B cell (primary cell): Measurements from ENCODE around the gene TMEM255B. TPM values are rescaled to one million over a fixed set of nuclear protein-coding genes. Genes with fewer than 3 reads are reported as not detected.

Experiments
- ATAC-seq: fragments of 200-7000 bp; cut with Tn5 transposase; one replicate; pipeline ENCODE4 v1.10.0; 2021; ENCODE audit warnings: low read depth, mild to moderate bottlenecking, moderate number of reproducible peaks, moderate library complexity
- CTCF ChIA-PET: fragments of 350-600 bp; sonication (Branson Sonifier 250); formaldehyde crosslinking; loops from one replicate; lab custom pipeline; 2021; ENCODE audit warnings: antibody characterized with exemption, inconsistent platforms; lab: Charles Lee
- POLR2A ChIA-PET: fragments of 350-600 bp; sonication (Branson Sonifier 250); formaldehyde crosslinking; loops from one replicate; lab custom pipeline; 2021; ENCODE audit warnings: antibody characterized with exemption; lab: Charles Lee
- DNase-seq: peaks from one replicate; pipeline ENCODE4 v3.0.0; 2013
- H2AFZ ChIP-seq: 2 replicates; pipeline ENCODE4 v1.6.1; 2012; ENCODE audit warnings: mild to moderate bottlenecking, low read depth, low read length; ENCODE audit not compliant: insufficient read depth, poor library complexity, severe bottlenecking
- H3K27ac ChIP-seq, 2 donors: 1 replicate in 1 of 2; 2 replicates in 1 of 2; pipeline ENCODE4 v1.5.1; 2012 to 2013; ENCODE audit warnings: low read length in 2 of 2, mild to moderate bottlenecking in 2 of 2, moderate library complexity in 1 of 2
- H3K27me3 ChIP-seq, 4 experiments: fragments of 200-600 bp in 1 of 4; sonication (generic) in 1 of 4; replicated peaks in 1 of 4; 1 replicate in 2 of 4; 2 replicates in 2 of 4; pipeline versions ENCODE4 v1.6.1 to v1.7.0; 2013 to 2016; ENCODE audit warnings: low read length in 3 of 4, mild to moderate bottlenecking in 2 of 4, mixed read lengths in 1 of 4, moderate library complexity in 1 of 4; ENCODE audit not compliant: insufficient read depth in 4 of 4, control insufficient read depth in 3 of 4; ENCODE audit errors: control extremely low read depth in 1 of 4
- H3K36me3 ChIP-seq, 2 experiments: replicated peaks in 1 of 2; 1 replicate in 1 of 2; 2 replicates in 1 of 2; pipeline versions ENCODE4 v1.6.1 to v1.7.1; 2013; ENCODE audit warnings: low read length in 1 of 2; ENCODE audit not compliant: insufficient read depth in 2 of 2, control insufficient read depth in 1 of 2; ENCODE audit errors: control extremely low read depth in 1 of 2, extremely low read depth in 1 of 2
- H3K4me1 ChIP-seq, 2 donors: fragments of 200-600 bp in 1 of 2; sonication (generic) in 1 of 2; 1 replicate in 1 of 2; 2 replicates in 1 of 2; pipeline versions ENCODE4 v1.5.1 to v1.6.1; 2013 to 2017; ENCODE audit warnings: low read length in 2 of 2; ENCODE audit not compliant: control insufficient read depth in 2 of 2, insufficient read depth in 2 of 2
- H3K4me2 ChIP-seq: replicated peaks from 2 replicates; pipeline ENCODE3; 2012; ENCODE audit warnings: mild to moderate bottlenecking, low read depth, low read length; ENCODE audit not compliant: poor library complexity, severe bottlenecking
- H3K4me3 ChIP-seq, 5 experiments: fragments of 200-600 bp in 1 of 5; sonication (generic) in 1 of 5; 1 replicate in 3 of 5; 2 replicates in 2 of 5; pipeline versions ENCODE4 v1.5.1 to v1.7.0; 2011 to 2016; ENCODE audit warnings: low read length in 4 of 5, mild to moderate bottlenecking in 4 of 5, low read depth in 2 of 5, control low read depth in 1 of 5, moderate library complexity in 1 of 5; ENCODE audit not compliant: insufficient read depth in 1 of 5; ENCODE audit errors: control extremely low read depth in 1 of 5, extremely low read depth in 1 of 5
- H3K79me2 ChIP-seq: fragments of 200-600 bp; sonication (generic); one replicate; pipeline ENCODE4 v1.6.0; 2016; ENCODE audit warnings: low read length; ENCODE audit not compliant: control insufficient read depth, insufficient read depth
- H3K9ac ChIP-seq: fragments of 200-600 bp; sonication (generic); 2 replicates; pipeline ENCODE4 v1.6.1; 2017; ENCODE audit warnings: mild to moderate bottlenecking, low read length, moderate library complexity
- H3K9me3 ChIP-seq, 3 donors: one replicate each; pipeline versions ENCODE4 v1.6.1 to v1.7.1; 2013; ENCODE audit warnings: low read length in 2 of 3; ENCODE audit not compliant: control insufficient read depth in 2 of 3, insufficient read depth in 1 of 3; ENCODE audit errors: control extremely low read depth in 1 of 3
- H4K20me1 ChIP-seq: 2 replicates; pipeline ENCODE4 v1.6.0; 2012; ENCODE audit warnings: mild to moderate bottlenecking, low read length; ENCODE audit not compliant: insufficient read depth, control insufficient read depth, poor library complexity, severe bottlenecking
- H3K27ac Mint-ChIP-seq: one replicate; pipeline ENCODE4 v1.8.0; 2021; ENCODE audit warnings: mixed read lengths
- H3K27me3 Mint-ChIP-seq: one replicate; pipeline ENCODE4 v1.8.0; 2021; ENCODE audit warnings: mixed read lengths
- H3K4me1 Mint-ChIP-seq: one replicate; pipeline ENCODE4 v1.8.0; 2021; ENCODE audit warnings: mixed read lengths
- H3K4me3 Mint-ChIP-seq: one replicate; pipeline ENCODE4 v1.8.0; 2021; ENCODE audit warnings: mixed read lengths
- H3K9me3 Mint-ChIP-seq: one replicate; pipeline ENCODE4 v1.8.0; 2022; ENCODE audit warnings: mixed read lengths; ENCODE audit not compliant: insufficient read depth
- EZH2 ChIP-seq: IDR thresholded peaks from 2 replicates; pipeline ENCODE4 v1.6.1; 2012; ENCODE audit warnings: borderline replicate concordance, low read depth, mild to moderate bottlenecking, moderate library complexity, low read length; ENCODE audit not compliant: insufficient read depth, poor library complexity, severe bottlenecking
- WGBS: methylation state at CpG from one replicate; pipeline ENCODE4 v1.1.5; 2013; ENCODE audit warnings: missing lambda C conversion rate; ENCODE audit not compliant: insufficient coverage; 5-methylcytosine and 5-hydroxymethylcytosine counted together
- intact Hi-C: fragments of 100-400 bp; cut with micrococcal nuclease; formaldehyde crosslinking; loops from one replicate; pipeline ENCODE4 v1.10.0; 2022
- polyA plus RNA-seq: library from polyadenylated mRNA; depleted of rRNA; stranded (reverse); fragments of >200 nt; gene quantifications from 2 replicates; pipeline ENCODE4 v1.2.3, GENCODE V29; 2012
- total RNA-seq, 2 donors: library from RNA; stranded (reverse); fragments of 120-200 nt in 1 of 2; gene quantifications; 1 replicate in 1 of 2; 2 replicates in 1 of 2; pipeline versions ENCODE4 v1.2.3 to v1.2.4, GENCODE V29; 2013 to 2022
- TF ChIP-seq, protein P1 (sequence below): fragments of 200-600 bp; IDR thresholded peaks from one replicate; pipeline ENCODE4 v1.8.0; 2022; ENCODE audit warnings: antibody characterized with exemption, mild to moderate bottlenecking

TMEM255B gene
- total and polyA plus RNA-seq, 2 donors (not counting 1 experiment from before 2014, with no cell fraction given), result 2.1 to 8.2 TPM

DNA sequence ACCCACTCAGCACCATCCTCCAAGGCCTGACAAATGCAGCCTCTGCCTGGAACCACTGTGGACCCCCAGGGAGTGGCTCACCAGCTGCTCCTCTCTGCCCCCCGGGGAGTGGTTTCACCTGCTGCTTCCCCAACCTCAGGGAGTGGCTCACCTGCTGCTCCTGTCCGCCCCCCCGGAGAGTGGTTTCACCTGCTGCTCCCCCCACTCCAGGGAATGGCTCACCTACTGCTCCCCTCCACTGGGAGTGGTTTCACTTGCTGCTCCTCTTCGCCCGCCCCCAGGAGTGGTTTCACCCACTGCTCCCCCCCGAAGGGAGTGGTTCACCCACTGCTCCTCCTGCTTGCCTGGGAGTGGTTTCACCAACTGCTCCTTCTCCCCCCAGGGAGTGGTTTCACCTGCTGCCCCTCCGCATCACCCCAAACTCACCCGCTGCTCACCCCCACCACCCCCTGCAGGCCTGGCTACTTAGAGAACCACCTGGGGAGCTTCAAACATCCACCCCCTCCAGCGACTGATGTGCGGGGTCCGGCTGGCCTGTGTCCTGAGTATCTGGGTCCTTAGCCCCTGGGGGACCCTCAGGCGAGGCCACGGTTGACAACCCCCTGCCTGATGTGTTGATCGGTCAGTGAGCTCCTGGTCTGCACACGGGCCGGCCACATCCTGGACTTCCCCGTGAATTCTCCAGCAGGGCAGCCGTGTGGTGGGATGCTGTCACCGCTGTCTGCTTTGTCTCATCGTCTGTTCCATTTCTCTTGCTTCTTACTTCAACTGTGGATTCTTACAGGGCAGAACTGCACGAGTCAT lies 14.6 kb upstream of the TMEM255B start:
- WGBS, result 88% methylated on average over 17 of the region's 21 CpGs
- intact Hi-C loops, result no loop called here
- Histone ChIP-seq H3K9ac (no peak overlapping the region), H3K4me2 (no peak overlapping the region), H3K27me3 (peaks cover 0 to 42% (median 15%) of the 10 kb centered on the region in 4 experiments), H3K4me3 (no peak overlapping the region), H3K4me1 (peaks cover 17 to 18% of the 10 kb centered on the region in 2 donors), H3K9me3 (peaks cover 0 to 14% (median 0%) of the 10 kb centered on the region in 3 donors), H2AFZ (no peak overlapping the region), H3K36me3 (no peaks in the 10 kb centered on the region), H3K27ac (no peak overlapping the region), H3K79me2 (no peaks in the 10 kb centered on the region), H4K20me1 (no peaks in the 10 kb centered on the region)
- ATAC-seq (no peak), DNase-seq (no peak)
- Mint-ChIP-seq H3K4me3 (no peak overlapping the region), H3K9me3 (no peaks in the 10 kb centered on the region), H3K27me3 (peaks cover 17% of the 10 kb centered on the region), H3K27ac (no peak overlapping the region), H3K4me1 (peaks cover 11% of the 10 kb centered on the region)
- CTCF ChIA-PET, result no interaction called here
- POLR2A ChIA-PET, result no interaction called here
- TF ChIP-seq EZH2, result no peak
- TF ChIP-seq, protein P1, sequence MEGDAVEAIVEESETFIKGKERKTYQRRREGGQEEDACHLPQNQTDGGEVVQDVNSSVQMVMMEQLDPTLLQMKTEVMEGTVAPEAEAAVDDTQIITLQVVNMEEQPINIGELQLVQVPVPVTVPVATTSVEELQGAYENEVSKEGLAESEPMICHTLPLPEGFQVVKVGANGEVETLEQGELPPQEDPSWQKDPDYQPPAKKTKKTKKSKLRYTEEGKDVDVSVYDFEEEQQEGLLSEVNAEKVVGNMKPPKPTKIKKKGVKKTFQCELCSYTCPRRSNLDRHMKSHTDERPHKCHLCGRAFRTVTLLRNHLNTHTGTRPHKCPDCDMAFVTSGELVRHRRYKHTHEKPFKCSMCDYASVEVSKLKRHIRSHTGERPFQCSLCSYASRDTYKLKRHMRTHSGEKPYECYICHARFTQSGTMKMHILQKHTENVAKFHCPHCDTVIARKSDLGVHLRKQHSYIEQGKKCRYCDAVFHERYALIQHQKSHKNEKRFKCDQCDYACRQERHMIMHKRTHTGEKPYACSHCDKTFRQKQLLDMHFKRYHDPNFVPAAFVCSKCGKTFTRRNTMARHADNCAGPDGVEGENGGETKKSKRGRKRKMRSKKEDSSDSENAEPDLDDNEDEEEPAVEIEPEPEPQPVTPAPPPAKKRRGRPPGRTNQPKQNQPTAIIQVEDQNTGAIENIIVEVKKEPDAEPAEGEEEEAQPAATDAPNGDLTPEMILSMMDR, result no peak

DNA sequence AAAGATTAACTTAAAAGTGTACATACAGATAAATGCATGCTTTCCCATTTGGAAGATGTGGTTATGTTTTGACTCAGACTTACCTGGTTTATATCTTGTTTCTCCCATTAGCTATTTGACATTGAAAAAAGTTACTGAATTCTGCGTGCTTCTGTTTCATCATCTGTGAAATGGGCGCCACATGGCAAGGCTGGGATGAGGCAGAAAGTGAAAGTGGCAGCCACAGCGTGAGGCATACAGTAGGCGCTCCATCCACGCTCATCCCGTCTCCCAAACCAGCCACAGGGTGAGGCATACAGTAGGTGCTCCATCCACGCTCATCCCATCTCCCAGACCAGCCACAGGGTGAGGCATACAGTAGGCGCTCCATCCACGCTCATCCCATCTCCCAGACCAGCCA lies 14.0 kb upstream of the TMEM255B start:
- H3K4me3 Mint-ChIP-seq, result no peak overlapping the region
- CTCF ChIA-PET, result no interaction called here

More for the DNA sequence above, 14.0 kb upstream of the TMEM255B start:
- Histone ChIP-seq H3K79me2 (no peaks in the 10 kb centered on the region), H2AFZ (no peak overlapping the region), H3K4me1 (peaks cover 17 to 18% of the 10 kb centered on the region in 2 donors), H3K27ac (no peak overlapping the region), H3K4me3 (no peak overlapping the region), H3K36me3 (no peaks in the 10 kb centered on the region), H3K4me2 (no peak overlapping the region), H3K9ac (no peak overlapping the region), H3K9me3 (peaks cover 0 to 12% (median 0%) of the 10 kb centered on the region in 3 donors), H3K27me3 (peaks cover 0 to 36% (median 15%) of the 10 kb centered on the region in 4 experiments), H4K20me1 (no peaks in the 10 kb centered on the region)
- DNase-seq (no peak), ATAC-seq (no peak)
- WGBS, result 100% methylated on average over 2 of the region's 9 CpGs
- H3K4me1 Mint-ChIP-seq, result peaks cover 11% of the 10 kb centered on the region
- H3K27me3 Mint-ChIP-seq, result peaks cover 17% of the 10 kb centered on the region
- H3K9me3 Mint-ChIP-seq, result no peaks in the 10 kb centered on the region
- no peak for TF ChIP-seq EZH2
- TF ChIP-seq, protein P1, result no peak
- POLR2A ChIA-PET, result no interaction called here
- H3K27ac Mint-ChIP-seq, result no peak overlapping the region
- intact Hi-C loops, result no loop called here
